ENCODE results near the gene SCAMP5.

The SCAMP5 gene

GRCh38 chr15:75023181-75023871 is 28.0 kb downstream of the SCAMP5 start, which contains the start of gene PPCDC:
TSS of gene PPCDC (plus strand) at chr15:75023590. CDS start at chr15:75028319, 4,729 bp downstream.
- peak; percentile 99 for DNase-seq (ENCODE audit: low spot score)

GRCh38 chr15:75023872-75024636 is 28.7 kb downstream of the SCAMP5 start:
- peak; percentile 38 for DNase-seq (ENCODE audit: low spot score)

GRCh38 chr15:75025107-75025506 is 29.7 kb downstream of the SCAMP5 start:
- DNase-seq (ENCODE audit: low spot score) = no peak

GRCh38 chr15:75025548-75026260 is 30.3 kb downstream of the SCAMP5 start:
- no peak for DNase-seq (ENCODE audit: low spot score)

- DNase-seq (ENCODE audit: low spot score) = no peak
Measured at GRCh38 chr15:75027551-75027950, 32.2 kb downstream of the SCAMP5 start.

GRCh38 chr15:75028991-75029377 is 33.6 kb downstream of the SCAMP5 start:
- no peak for DNase-seq (ENCODE audit: low spot score)

GRCh38 chr15:75029378-75030022 is 34.1 kb downstream of the SCAMP5 start:
- peak; percentile 90 for DNase-seq (ENCODE audit: low spot score)

- no peak for DNase-seq (ENCODE audit: low spot score)
Measured at GRCh38 chr15:75030023-75030413, 34.7 kb downstream of the SCAMP5 start.

GRCh38 chr15:75030424-75030823 is 35.1 kb downstream of the SCAMP5 start:
- no peak for DNase-seq (ENCODE audit: low spot score)

- no peak for DNase-seq (ENCODE audit: low spot score)
Measured at GRCh38 chr15:75031848-75032247, 36.5 kb downstream of the SCAMP5 start.

GRCh38 chr15:75032395-75032794 is 37.0 kb downstream of the SCAMP5 start:
- DNase-seq (ENCODE audit: low spot score) = no peak

- DNase-seq (ENCODE audit: low spot score) = no peak
Measured at GRCh38 chr15:75033809-75034208, 38.4 kb downstream of the SCAMP5 start.

GRCh38 chr15:75034615-75035014 is 39.3 kb downstream of the SCAMP5 start:
- no peak for DNase-seq (ENCODE audit: low spot score)

- DNase-seq (ENCODE audit: low spot score) = no peak
Measured at GRCh38 chr15:75036212-75036616, 40.9 kb downstream of the SCAMP5 start.

GRCh38 chr15:75037685-75038084 is 42.3 kb downstream of the SCAMP5 start:
- no peak for DNase-seq (ENCODE audit: low spot score)

GRCh38 chr15:75038231-75038630 is 42.9 kb downstream of the SCAMP5 start:
- no peak for DNase-seq (ENCODE audit: low spot score)

GRCh38 chr15:75042730-75043508 is 47.6 kb downstream of the SCAMP5 start:
- DNase-seq (ENCODE audit: low spot score) = peak; percentile 32

GRCh38 chr15:75043509-75044257 is 48.3 kb downstream of the SCAMP5 start:
- DNase-seq (ENCODE audit: low spot score) = peak; percentile 95

GRCh38 chr15:75044258-75044878 is 49.0 kb downstream of the SCAMP5 start:
- no peak for DNase-seq (ENCODE audit: low spot score)

GRCh38 chr15:75045332-75046015 is 50.1 kb downstream of the SCAMP5 start:
- no peak for DNase-seq (ENCODE audit: low spot score)
